DMS79 treated with DMSO at 0.1 percent for 48 hours (cell line): ENCODE data around the gene WNT4.

Experiments
- DNase-seq: peaks from one replicate; lab custom pipeline; 2025; lab: John Stamatoyannopoulos, UW

Gene WNT4

GRCh38 chr1:22129501-22130117 lies 13.3 kb downstream of the WNT4 start:
- DNase-seq, result no peak

GRCh38 chr1:22128392-22128791 lies 14.5 kb downstream of the WNT4 start:
- no peak for DNase-seq

- no peak for DNase-seq
These were observed 15.2 kb downstream of the WNT4 start for GRCh38 chr1:22127731-22128130.

DNA sequence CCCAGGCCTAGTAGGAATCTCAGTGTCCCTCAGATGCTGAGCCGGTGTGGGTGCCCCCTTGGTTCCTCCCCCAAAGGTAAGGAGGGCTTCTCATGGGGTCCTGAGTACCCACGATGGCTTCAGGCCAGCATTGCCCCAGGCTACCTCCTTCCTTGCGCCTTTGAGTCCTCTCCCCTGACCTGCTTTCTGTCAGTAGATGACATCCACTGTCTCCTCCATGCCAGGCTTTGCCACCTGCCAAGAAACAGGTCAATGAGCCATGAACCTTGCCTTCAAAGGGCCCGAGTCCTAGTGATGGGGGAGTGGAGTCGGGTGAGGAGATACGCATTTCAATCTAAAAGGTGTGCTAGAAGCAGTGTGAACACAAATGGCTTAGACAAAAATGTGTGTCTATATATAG lies 15.6 kb downstream of the WNT4 start:
- DNase-seq, result peak; percentile 12

DNA sequence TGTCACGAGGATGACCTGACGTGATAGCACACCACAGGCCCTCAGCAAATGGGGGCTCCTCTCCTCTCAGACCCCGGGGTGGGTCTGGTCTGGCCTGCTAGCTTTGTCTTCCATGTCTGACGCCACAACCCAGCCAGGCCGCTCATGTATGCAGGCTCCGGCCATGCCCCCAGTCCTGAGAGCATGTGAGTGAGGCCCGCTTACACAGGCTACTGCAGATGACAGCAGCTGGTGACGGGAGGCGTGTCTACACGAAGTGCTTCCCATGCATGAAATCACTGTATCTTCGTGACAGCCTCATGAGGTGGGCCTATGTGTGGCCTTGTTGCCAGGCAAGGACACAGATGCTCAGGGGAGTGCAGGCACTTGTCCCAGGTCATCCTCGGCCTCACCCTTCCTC lies 16.4 kb downstream of the WNT4 start:
- no peak for DNase-seq

DNA sequence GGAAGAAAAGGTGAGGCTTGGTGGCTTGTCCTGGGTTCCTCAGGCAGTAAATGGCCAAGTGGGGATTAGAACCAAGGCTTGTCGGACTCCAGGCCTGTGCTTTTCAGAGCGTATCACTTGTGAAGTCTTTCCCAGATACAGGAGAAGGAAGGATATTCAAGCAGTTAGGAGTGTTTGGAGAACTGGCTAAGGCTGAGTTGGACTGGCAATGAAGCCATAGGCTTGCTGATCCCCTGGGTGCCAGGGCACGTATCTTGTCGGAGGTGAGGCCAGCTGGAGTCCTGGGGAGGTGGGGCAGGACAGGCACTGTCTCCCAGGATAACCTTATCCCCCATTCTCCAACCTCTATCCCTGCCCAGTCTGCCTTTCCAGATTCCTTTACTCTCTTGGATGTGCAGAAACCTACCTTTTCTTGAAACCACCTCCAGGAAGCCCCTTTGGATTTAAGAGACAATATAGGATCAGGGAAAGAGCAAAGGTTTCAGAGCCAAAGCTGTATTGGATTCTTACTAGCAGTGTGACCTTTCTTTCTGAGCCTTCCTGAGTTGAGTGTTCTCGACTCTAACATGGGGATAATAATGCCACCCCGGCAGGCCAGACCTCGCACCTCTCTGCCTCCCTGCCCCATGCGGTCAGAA lies 18.2 kb downstream of the WNT4 start:
- no peak for DNase-seq

DNA sequence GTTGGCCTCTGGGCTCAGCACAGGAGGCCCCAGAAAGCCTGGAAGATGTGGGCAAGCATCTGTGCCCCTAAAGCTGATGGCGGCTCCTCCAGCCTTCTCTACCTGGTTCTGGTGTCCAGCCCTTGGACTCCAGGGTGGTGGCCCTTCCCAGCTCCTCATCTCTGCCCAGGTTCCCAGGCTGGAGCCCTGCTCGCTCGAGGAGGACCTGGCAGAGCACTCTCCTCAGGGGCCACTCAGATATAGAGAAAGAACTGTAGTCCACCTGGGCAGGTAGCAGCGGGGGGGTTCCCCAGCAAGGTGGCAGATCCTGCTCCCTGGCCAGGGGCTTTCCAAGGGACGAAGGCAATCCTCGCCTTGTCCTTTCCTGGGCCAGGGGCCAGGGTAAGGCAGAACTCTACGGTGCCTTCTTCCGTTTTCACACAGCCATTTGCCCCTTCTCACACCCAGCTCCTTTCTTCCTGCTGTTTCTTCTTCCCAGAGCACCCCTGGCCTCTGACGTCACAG lies 18.9 kb downstream of the WNT4 start:
- no peak for DNase-seq

DNA sequence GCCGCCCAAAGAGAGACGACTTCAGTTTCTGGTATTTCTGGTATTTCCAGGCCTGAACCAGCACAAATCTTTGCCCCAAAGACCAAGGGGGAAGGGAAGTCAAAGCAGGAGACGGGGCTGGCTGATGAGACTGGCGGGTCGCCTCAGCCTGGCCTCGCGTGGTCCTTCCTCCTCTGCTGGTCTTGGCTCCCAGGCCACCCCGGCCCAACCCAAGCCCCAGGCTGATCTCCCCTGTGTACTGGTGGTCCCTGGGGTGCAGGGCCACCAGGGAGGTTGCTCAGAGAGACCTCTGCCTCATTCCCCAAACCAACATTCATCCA lies 19.9 kb downstream of the WNT4 start:
- DNase-seq, result no peak

DNA sequence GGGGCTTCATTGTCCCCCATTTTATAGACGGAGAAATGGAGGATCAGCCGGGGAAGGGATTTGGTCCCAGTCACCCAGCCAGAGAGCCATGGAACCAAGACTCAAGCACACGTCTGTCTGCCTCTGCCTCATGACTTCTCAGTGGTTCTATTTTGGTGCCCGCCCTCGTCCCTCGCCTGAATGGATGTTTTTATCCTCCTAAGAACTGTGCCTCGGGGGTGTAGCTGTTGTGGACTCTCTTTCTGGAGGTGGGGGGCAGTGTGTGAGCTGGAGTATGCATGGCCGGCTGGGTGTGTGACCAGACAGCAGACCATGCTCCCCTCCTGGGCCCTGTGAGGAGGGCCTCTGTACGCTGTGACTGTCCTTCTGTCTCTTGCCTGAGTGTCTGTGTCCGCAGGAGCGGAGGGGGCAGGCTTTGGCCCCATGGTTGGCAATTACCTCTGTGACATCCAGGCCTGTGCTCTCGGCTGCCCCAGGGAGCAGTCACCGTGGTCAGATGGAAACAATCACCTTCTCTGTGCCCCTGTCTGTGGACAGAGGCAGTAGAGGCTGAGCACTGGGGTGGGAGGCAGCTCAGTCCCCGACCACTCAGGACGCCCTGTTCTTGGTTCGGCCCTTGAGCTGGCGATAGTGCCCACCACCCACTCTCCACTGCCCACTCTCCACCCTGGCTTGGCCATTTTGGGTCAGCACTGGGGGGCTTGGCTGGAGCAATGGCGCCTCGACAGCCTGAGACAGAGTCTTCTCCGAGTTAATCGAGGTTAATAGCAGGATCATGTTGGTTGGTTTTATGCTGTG lies 20.4 kb downstream of the WNT4 start:
- DNase-seq, result no peak

GRCh38 chr1:22121421-22121911 lies 21.4 kb downstream of the WNT4 start:
- DNase-seq, result no peak

DNA sequence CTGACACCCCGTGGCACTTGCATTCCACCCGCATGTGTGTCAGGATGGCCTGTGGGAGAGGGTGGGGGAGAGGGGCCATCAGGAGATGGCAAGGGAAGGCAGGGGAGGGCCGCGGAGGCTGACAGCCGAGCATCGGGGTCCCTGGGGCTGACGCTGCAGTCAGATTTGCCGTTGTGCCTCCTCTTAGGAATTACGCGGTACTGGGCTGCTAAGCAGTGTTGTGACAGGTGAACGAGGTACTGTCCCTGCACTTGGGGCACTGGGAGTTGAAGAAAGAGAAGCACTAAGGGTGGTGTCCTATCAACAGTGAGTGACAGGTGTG lies 22.5 kb downstream of the WNT4 start:
- no peak for DNase-seq

GRCh38 chr1:22119626-22120468 lies 23.1 kb downstream of the WNT4 start:
- no peak for DNase-seq

GRCh38 chr1:22118291-22118992 lies 24.5 kb downstream of the WNT4 start:
- DNase-seq, result no peak

- no peak for DNase-seq
These were observed 25.0 kb downstream of the WNT4 start for GRCh38 chr1:22117851-22118250.

DNA sequence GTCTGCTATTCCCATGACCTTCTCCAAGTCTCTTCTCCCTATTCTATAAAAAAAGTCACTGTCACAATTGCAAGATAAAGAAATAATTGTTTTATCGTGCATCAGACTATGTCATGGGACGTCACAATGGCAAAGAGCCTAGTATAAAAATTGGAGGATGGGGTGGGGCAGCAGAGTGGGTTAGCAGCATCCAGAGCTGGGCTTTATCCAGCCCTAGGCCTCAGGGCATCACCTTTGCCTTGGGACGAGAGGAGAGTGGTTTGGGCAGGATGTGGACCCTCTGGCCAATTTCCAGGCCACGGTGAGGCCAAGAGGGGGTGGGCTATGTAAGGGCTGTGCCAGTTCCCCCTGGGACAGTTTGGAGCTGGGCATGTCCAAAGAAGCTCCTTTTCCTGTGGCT lies 25.7 kb downstream of the WNT4 start:
- DNase-seq, result no peak

DNA sequence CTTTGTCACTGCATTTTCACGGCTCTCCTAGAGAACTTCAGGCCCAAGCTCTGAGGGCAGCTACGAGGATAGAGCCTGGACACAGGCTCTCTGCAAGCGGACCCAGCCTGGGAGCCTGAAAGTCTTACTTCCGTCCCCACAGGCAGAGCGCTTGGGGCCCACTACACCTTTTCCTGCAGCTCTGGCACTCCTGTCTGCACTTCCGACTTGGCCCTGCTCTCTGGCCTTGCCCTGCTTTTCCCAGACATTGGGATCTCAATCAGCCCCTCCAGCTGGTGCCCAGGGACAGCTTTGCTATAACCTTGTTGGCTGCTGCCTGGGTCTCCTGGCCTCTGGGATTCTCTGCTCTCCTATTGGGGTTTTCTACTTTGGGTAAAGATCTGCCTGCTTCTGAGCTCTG lies 27.6 kb downstream of the WNT4 start:
- DNase-seq, result no peak

DNA sequence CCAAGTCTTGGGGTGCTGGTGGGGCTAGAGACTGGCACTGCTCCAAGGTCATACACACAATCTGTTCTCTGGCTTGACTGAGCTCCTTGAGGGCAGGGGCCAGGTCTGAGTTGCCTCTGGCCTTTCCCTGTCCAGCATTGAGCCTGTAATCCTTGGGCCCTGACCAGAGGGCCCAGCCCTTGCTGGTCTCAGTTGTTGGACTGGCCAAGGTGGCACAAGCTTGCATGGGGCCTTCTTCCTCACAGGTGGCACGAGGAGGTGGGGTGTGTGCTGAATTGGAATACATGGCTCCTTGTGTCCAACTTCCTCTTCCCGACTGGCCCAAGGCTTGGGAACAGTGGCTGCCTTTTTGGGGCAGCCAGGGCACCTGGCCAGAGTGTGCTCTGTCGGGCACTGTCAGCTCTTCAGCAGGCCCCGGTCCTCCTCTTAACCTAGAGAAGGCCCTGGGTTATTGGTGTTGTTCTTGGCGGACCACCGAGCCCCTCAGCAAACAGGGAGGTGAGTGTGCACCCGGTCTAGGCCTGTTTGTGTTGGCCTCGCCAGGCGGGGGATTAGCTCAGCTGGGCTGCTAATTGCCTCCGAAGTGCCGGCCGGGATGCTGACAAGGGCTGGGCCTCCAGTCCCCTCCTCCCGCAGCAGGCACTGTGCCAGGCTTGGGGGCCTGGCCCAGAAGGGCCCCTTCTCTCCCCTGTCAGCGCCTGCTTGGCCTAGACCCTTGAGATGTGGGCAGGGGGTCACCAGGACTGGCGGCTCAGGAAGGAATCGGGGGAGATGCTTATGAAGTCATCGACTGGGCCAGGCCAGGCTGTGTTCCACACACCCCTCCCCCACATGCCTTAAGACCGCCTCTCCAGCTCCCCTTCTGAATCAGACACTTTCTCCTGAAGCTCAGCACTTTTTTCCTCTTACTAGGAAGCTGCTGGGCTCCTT lies 28.5 kb downstream of the WNT4 start:
- DNase-seq, result no peak

DNA sequence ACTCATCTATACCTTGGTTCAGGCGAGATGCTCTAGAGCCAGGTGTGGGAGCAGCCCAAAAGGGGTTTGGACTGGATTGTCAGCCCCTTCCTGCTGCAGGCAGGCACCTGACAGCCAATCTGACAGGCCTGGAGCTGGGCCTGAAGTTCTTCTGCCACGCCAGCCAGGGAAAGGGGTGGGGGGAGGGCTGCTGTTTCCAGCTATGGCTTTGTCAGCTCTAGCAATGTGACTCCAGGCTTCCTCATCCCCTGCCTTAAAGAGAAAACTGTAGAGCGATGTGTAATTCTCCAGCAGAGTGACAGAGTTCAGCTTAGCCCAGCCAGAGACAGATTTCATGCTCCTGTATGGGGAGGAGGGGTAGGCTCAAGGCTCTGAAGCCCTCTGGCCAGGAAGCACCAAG lies 30.3 kb downstream of the WNT4 start:
- no peak for DNase-seq

- DNase-seq, result no peak
These were observed 31.3 kb downstream of the WNT4 start for GRCh38 chr1:22111620-22112019.

DNA sequence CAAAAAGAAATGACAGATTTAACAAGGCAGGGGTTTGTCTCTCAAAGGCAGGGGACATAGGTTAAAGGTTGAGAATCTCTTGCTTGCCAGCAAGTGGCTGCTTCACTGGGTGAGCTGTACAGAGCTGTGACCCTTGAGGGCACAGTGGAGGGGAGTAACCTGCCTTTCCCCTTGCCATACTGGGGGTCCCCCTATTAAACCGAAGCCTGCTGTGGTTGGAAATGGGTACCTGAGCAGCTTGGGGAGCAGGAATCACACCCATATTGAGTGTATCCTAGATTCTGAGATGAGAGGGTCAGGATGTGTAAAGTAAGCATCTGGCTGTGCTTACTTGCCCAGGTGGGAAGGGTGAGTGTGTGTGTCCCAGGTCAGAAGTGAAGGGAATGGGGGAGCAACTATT lies 31.8 kb downstream of the WNT4 start:
- no peak for DNase-seq

- no peak for DNase-seq
These were observed 32.9 kb downstream of the WNT4 start for GRCh38 chr1:22110016-22110415.
